GM21737 (cell line): ENCODE data around the gene NOC3L.

Experiments used
- ATAC-seq: cut with Tn5 transposase; IDR thresholded peaks from one replicate; pipeline ENCODE4 v1.9.1; 2021; ENCODE audit warnings: mild to moderate bottlenecking, moderate library complexity; ENCODE audit not compliant: unreplicated experiment

Gene NOC3L

DNA sequence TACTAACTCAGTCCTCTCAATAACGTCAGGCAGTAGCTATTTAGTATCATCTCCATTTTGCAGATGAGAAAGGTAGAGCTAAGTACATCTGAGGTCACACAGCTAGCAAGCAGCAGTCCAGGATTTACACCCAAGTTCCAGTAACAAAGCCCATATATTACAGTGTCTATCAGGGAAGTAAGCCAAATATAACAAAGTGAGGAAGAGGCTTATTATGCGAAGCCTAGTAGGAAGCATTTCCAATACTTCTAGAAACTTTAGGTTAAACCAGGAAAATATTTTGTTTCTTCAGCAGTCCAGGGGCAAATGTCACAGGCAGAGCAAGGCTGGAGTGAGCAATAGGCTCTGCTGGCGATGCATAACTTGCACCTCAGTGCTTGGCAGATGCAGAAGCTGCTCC is 53.9 kb downstream of the NOC3L start:
- ATAC-seq = no peak

DNA sequence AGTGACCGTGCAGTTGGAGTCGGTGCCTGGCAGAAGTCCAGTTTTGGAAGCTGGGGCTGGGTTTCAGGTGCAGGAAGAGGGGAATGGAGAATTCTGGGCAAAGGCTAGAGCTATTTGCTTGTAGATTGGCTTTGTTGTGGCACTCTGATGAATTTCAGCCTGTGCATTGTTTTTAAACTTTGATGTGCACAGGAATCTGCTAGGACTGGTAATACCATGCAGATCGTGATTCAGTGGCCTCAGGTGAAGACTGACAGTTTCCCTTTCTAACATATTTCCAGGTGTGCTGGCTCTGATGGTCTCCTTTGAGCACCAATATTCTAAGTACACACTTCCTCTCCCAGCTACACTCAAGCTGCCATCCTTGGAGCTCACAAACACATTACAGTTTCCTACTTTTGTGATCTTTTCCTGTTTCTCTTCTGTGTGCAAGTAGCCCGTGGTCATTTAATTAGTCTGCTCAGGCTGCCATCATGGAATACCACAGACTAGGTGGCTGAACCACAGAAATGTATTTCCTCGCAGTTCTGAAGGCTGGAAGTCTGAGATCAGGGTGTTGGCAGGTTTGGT is 55.6 kb downstream of the NOC3L start:
- ATAC-seq = no peak

DNA sequence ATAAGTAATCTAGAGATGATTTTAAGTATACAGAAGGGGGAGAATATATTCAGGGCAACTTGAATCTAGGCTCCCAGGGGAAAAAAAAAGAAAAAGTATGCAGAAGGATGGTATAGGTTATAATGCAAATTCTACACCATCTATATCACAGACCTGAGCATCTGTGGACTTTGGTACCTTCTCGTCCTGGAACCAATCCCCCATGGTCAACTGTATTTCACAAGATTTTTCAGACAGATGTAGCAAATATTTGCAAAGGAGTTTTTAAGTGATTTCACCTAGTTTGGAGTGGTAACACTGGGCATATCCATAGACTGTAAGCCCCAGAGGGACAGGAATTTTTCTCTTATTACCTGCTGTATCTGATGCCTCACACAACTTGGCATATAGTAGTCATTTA is 58.8 kb downstream of the NOC3L start:
- no peak for ATAC-seq

DNA sequence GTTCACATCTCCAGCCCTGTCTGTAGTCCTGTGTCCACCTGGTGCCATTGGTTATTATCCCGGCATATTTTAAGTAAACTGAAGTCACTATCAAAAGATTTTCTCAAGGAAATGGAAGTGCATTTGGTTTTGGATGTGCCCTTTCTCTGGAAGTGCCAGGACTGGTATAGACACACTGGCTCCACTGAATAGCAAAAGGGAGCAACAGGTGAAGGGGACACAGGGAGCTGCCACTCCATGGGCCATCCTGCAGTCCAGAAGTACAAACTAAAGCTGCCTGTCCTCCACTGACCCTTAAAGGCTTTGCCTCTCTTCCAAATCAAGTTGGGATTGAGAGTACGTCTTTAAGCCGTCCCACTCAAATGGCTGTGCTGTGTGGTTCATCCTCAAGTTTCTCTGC is 62.7 kb downstream of the NOC3L start:
- ATAC-seq = no peak

DNA sequence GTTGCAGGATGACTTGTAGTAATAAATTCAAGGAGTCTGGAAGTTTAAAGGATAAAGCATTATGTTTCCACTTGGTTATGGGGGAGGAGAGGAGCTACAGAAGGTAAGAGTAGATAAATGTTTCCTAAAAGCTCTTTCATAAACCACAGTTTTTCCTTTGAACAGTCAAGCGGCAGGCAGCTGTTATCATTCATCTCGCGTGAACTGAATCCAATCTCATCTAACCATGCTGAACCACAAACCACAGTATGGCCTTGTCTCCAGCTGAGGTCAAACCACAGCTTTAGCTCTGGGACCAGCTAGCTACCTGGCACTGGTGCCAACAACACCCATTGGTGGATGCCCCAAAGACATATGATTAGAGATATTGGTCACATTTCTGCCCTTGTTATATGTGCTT is 63.3 kb downstream of the NOC3L start:
- ATAC-seq = no peak

DNA sequence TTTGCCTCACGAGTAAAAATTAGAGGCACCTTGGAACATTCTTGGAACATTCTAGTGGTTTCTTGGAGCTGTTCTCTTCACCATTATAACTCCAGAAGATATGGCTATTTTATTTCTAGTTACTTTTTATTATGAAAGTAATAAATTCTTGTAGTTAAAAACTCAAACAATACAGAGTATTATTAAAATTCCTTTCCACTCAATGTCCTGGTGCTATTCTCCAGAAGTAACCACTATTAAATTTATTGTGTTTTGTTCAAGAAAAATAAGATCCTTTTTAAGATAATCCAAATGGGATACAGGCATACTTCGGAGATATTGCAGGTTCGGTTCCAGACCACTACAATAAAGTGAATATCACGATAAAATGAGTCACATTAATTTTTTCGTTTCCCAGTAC is 68.6 kb downstream of the NOC3L start:
- no peak for ATAC-seq

DNA sequence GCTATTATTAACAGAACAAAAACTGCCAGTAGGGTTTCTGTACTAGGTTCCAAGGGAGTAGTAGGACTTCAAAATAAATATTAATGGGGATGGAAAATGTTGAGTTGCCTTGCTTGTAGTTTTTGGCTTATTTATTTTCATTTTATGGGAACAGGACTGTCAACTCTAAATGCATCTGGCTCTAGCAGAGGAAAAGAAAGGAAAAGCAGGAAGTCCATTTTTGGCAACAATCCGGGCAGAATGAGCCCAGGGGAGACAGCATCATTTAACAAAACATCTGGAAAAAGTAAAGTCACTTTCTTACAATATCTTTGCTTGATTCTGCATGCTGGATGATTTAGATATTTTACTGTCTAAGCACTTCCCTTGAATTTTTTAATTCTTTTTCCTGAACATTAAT is 69.4 kb downstream of the NOC3L start:
- ATAC-seq = no peak

DNA sequence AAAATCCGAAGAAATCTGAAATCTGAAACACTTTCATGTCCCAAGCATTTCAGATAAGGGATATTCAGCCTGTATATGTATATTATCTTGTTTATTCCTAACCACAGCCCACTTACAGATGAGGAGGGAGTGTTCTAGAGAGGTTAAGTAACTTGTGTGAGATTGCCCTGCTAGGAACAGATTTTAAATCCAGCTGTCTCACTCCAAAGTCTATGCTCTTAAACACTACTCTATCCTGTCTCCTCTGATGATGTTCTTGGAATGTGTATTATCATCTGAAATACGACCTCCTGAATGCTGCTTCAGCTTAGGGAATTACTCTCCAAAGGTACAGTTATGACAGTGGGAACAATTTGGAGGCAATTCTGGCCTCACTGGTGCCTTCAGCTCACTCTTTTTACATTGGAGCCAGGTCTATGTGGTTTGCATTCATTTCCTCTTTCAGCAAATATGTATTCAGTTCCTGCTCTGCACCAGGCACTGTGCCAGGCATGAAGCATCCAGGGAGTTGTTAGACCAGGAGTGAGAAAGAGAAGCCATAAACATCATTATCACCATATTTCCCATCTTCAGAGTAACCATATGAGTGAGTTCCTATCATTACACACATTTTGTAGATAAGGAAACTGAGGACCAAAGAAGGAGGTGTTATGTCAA is 70.2 kb downstream of the NOC3L start:
- no peak for ATAC-seq

DNA sequence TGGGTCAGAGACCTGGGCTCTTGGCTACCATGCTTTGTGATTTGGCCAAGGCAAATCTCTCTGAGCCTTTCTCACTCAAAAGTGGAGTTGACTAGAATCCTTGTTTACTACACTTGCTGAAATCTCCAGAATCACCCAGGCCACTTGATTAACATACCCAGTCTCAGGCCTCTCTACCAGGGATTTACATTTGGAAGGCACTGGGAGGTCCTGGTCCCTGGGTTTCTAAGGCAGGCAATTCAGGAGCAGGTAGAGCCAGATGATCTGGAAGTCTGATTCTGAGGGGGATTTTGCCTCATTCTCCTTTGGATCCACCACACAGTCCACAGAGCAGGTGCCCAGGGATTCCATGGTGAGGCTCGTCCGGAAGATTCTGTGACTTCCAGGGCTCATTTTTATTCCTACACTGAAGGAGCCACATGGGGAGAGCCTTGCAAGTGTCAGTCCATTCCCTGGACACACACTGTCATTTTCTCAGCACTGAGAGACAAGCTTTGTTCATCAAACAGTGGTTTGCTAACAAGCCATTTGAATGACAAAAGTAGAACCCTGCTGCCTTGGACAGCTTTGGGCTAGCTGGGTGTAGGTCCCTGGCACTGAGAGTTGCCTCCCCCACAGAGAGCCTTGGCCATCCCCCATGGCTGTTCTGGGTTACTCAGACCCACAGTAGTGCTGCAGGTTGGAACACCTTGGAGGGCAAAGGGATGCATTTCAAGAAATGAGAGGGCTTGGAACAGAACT is 74.2 kb downstream of the NOC3L start:
- ATAC-seq = no peak

DNA sequence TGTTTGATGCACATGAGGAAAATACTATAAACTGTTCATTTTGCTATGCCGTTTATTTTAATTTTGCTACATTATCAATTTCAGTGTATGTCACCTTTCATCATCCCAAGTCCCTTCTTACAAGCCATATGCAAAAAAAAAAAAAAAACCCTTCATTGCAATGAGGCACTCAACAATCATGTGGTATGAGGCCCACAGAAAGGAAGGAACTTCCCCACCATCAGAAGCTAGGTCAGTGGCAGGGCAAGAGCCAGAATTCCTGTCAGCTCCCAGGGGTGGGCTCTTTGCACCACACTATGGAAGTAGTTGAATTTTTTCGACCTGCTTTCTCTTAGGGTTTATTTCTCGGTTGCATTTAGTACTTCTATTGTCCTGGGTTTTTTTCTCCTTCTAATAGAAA is 75.4 kb downstream of the NOC3L start:
- ATAC-seq = no peak

DNA sequence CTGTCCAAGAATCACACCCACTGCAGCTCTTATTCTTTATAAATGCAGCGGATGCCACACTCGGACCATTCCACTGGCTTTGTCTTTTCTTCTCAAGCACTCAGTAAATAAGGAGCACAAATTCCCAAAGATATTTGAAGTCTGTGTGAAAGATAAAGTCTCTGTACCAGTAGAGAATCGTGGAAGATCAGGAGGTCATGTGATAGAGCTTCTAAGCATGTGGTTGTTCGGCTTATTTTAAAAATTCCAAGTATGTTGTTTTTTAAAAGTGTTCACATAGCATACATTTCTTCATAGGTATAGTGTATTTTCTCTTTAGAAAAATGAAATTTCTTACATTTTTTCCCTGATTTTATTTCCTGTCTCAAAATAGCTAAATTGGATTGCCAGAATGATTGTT is 75.8 kb downstream of the NOC3L start:
- no peak for ATAC-seq

DNA sequence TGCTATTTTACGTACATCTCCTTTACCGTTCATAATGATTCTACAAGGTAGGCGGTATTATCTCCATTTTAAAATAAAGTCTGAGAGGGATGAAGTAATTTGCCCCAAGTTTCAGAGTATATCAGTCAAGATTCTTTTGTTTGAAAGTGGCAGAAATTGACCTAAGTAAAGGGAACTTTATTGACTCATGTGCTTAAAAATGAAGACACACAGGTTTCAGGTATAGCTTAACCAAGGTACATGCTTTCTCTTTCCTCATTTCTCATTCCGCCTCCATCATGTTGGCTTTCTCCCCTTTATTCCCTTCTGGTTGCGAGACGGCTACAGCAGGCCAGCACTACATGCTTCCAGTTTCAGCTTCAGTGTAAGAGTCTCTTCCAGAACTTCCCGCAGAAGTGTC is 77.5 kb downstream of the NOC3L start:
- ATAC-seq = no peak
